Neural cell (in vitro differentiated cells): ENCODE measurements around the gene CSPG4. TPM values are rescaled to one million over a fixed set of nuclear protein-coding genes. Genes with fewer than 3 reads are reported as not detected.

Source experiments
- H2AFZ ChIP-seq: fragments of 200-600, 300-800 bp; sonication (generic), shearing (Covaris generic); 2 replicates; pipeline ENCODE4 v1.6.0; 2014; ENCODE audit warnings: low read depth, mild to moderate bottlenecking, antibody characterized with exemption, low read length, moderate library complexity
- H3F3A ChIP-seq: fragments of 200-600 bp; shearing (Covaris generic); 2 replicates; pipeline ENCODE4 v1.6.1; 2016; ENCODE audit warnings: mild to moderate bottlenecking, moderate library complexity, mixed read lengths, antibody characterized with exemption, low read length; ENCODE audit not compliant: insufficient read depth, poor library complexity, severe bottlenecking
- H3K27ac ChIP-seq: fragments of 200-600, 300-800 bp; sonication (generic), shearing (Covaris generic); 2 replicates; pipeline ENCODE4 v1.5.1; 2014; ENCODE audit warnings: mild to moderate bottlenecking, low read length, moderate library complexity
- H3K27me3 ChIP-seq: fragments of 300-800, 200-600 bp; sonication (generic), shearing (Covaris generic); 2 replicates; pipeline ENCODE4 v1.6.0; 2014; ENCODE audit warnings: mild to moderate bottlenecking, low read depth, low read length, moderate library complexity; ENCODE audit not compliant: insufficient read depth
- H3K36me3 ChIP-seq: fragments of 300-800, 200-600 bp; sonication (generic), shearing (Covaris generic); 2 replicates; pipeline ENCODE4 v1.5.1; 2014; ENCODE audit warnings: mild to moderate bottlenecking, antibody characterized with exemption, low read length, moderate library complexity; ENCODE audit not compliant: insufficient read depth
- H3K4me2 ChIP-seq: fragments of 300-800, 200-600 bp; sonication (generic), shearing (Covaris generic); 2 replicates; pipeline ENCODE4 v1.6.0; 2014; ENCODE audit warnings: mild to moderate bottlenecking, low read length
- H3K4me3 ChIP-seq: fragments of 300-800, 200-600 bp; sonication (generic), shearing (Covaris generic); 2 replicates; pipeline ENCODE4 v1.5.1; 2014; ENCODE audit warnings: mild to moderate bottlenecking, low read length, moderate library complexity
- H3K79me2 ChIP-seq: fragments of 200-600 bp; shearing (Covaris generic); replicated peaks from 2 replicates; pipeline ENCODE4 v1.6.0; 2014; ENCODE audit warnings: mild to moderate bottlenecking, low read length, moderate library complexity; ENCODE audit not compliant: insufficient read depth
- H3K9ac ChIP-seq: fragments of 300-800, 200-600 bp; sonication (generic), shearing (Covaris generic); 2 replicates; pipeline ENCODE4 v1.6.1; 2016; ENCODE audit warnings: mild to moderate bottlenecking, low read length, mixed read lengths
- H3K9me2 ChIP-seq: fragments of 200-600 bp; shearing (Covaris generic); 2 replicates; pipeline ENCODE4 v1.6.1; 2016; ENCODE audit warnings: mild to moderate bottlenecking, low read length, mixed read lengths; ENCODE audit not compliant: insufficient read depth
- H3K9me3 ChIP-seq: fragments of 200-600, 300-800 bp; sonication (generic), shearing (Covaris generic); 2 replicates; pipeline ENCODE4 v1.6.1; 2016; ENCODE audit warnings: mild to moderate bottlenecking, mixed run types, low read length, moderate library complexity, mixed read lengths
- H4K20me1 ChIP-seq: fragments of 200-600 bp; shearing (Covaris generic); 2 replicates; pipeline ENCODE4 v1.6.1; 2016; ENCODE audit warnings: mild to moderate bottlenecking, mixed run types; ENCODE audit not compliant: insufficient read depth
- CTCF ChIP-seq: fragments of 450-650 bp; IDR thresholded peaks from 2 replicates; pipeline ENCODE4 v1.5.1; 2014; ENCODE audit warnings: antibody characterized with exemption, mild to moderate bottlenecking, moderate library complexity; ENCODE audit not compliant: poor library complexity, severe bottlenecking
- EP300 ChIP-seq: fragments of 450-650 bp; conservative IDR thresholded peaks from 2 replicates; pipeline ENCODE4 v1.6.1; 2014; ENCODE audit warnings: antibody characterized with exemption, mild to moderate bottlenecking, moderate library complexity; ENCODE audit not compliant: poor library complexity, severe bottlenecking
- EZH2 ChIP-seq: fragments of 200-600, 300-800 bp; shearing (Covaris generic), sonication (generic); IDR thresholded peaks from 2 replicates; pipeline ENCODE4 v1.6.1; 2014; ENCODE audit warnings: antibody characterized with exemption, low read length, borderline replicate concordance, mild to moderate bottlenecking; ENCODE audit not compliant: insufficient read depth, poor library complexity, severe bottlenecking
- MXI1 ChIP-seq: fragments of 450-650 bp; conservative IDR thresholded peaks from 2 replicates; pipeline ENCODE4 v1.6.1; 2014; ENCODE audit warnings: antibody characterized with exemption, mild to moderate bottlenecking; ENCODE audit not compliant: poor library complexity, severe bottlenecking
- POLR2AphosphoS5 ChIP-seq: IDR thresholded peaks from 2 replicates; pipeline ENCODE4 v1.6.1; 2012
- RAD21 ChIP-seq: fragments of 450-650 bp; conservative IDR thresholded peaks from 2 replicates; pipeline ENCODE4 v1.6.1; 2014; ENCODE audit warnings: antibody characterized with exemption, mild to moderate bottlenecking, moderate library complexity
- SMC3 ChIP-seq: fragments of 450-650 bp; conservative IDR thresholded peaks from 2 replicates; pipeline ENCODE4 v1.6.1; 2014; ENCODE audit warnings: antibody characterized with exemption, mild to moderate bottlenecking, moderate library complexity; ENCODE audit not compliant: poor library complexity
- TAF1 ChIP-seq: IDR thresholded peaks from 2 replicates; pipeline ENCODE4 v1.6.1; 2012; ENCODE audit warnings: low read depth
- polyA plus RNA-seq: library from polyadenylated mRNA; depleted of rRNA; stranded (reverse); fragments of >200 nt; gene quantifications from 2 replicates; pipeline ENCODE4 v1.2.3, GENCODE V29; 2014
- TF ChIP-seq, protein P1 (sequence below): IDR thresholded peaks from 2 replicates; pipeline ENCODE4 v1.6.1; 2012; ENCODE audit warnings: borderline replicate concordance

CSPG4 gene
- polyA plus RNA-seq, 1 donor from 2014 or later, result not detected

DNA sequence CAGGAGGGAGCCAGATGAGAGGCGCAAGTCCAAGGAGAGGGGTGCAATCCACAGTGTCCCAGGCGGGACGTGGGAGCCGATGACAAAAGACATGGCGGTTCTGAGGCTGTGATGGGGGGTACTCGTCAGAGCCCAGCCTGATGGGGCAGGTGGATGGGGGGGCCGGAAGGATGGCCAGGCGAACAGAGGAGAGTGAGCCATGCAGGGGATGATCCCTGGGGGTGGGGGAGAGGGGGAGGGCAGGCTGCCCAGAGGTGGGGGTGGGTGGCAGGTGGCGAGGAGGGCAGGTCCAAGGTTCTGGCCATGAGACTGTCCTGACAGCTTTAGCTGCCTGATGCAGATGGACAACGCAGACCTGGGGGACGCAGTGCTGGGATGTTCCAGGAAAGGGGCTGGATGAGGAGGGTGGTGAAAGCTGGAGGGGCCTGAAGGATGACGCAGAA, 8.9 kb upstream of the CSPG4 start:
- peaks cover 3% of the 10 kb centered on the region for H3K27me3 ChIP-seq
- no peaks in the 10 kb centered on the region for H3K9me3 ChIP-seq
- H4K20me1 ChIP-seq, result no peaks in the 10 kb centered on the region
- no peak overlapping the region for H3K9ac ChIP-seq
- no peak overlapping the region for H3K27ac ChIP-seq
- TF ChIP-seq EP300 (no peak), TAF1 (no peak), SMC3 (no peak), RAD21 (no peak), POLR2AphosphoS5 (no peak), MXI1 (no peak), EZH2 (no peak), CTCF (no peak)
- TF ChIP-seq, protein P1, sequence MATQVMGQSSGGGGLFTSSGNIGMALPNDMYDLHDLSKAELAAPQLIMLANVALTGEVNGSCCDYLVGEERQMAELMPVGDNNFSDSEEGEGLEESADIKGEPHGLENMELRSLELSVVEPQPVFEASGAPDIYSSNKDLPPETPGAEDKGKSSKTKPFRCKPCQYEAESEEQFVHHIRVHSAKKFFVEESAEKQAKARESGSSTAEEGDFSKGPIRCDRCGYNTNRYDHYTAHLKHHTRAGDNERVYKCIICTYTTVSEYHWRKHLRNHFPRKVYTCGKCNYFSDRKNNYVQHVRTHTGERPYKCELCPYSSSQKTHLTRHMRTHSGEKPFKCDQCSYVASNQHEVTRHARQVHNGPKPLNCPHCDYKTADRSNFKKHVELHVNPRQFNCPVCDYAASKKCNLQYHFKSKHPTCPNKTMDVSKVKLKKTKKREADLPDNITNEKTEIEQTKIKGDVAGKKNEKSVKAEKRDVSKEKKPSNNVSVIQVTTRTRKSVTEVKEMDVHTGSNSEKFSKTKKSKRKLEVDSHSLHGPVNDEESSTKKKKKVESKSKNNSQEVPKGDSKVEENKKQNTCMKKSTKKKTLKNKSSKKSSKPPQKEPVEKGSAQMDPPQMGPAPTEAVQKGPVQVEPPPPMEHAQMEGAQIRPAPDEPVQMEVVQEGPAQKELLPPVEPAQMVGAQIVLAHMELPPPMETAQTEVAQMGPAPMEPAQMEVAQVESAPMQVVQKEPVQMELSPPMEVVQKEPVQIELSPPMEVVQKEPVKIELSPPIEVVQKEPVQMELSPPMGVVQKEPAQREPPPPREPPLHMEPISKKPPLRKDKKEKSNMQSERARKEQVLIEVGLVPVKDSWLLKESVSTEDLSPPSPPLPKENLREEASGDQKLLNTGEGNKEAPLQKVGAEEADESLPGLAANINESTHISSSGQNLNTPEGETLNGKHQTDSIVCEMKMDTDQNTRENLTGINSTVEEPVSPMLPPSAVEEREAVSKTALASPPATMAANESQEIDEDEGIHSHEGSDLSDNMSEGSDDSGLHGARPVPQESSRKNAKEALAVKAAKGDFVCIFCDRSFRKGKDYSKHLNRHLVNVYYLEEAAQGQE, result no peak
- H3F3A ChIP-seq, result no peaks in the 10 kb centered on the region
- no peak overlapping the region for H3K4me2 ChIP-seq
- no peak overlapping the region for H2AFZ ChIP-seq
- no peak overlapping the region for H3K4me3 ChIP-seq
- no peaks in the 10 kb centered on the region for H3K79me2 ChIP-seq
- no peaks in the 10 kb centered on the region for H3K9me2 ChIP-seq
- H3K36me3 ChIP-seq, result no peaks in the 10 kb centered on the region

- H4K20me1 ChIP-seq, result no peaks in the 10 kb centered on the region
- H2AFZ ChIP-seq, result no peak overlapping the region
- no peaks in the 10 kb centered on the region for H3K9me2 ChIP-seq
- H3K36me3 ChIP-seq, result no peaks in the 10 kb centered on the region
- TF ChIP-seq EP300 (no peak), SMC3 (no peak), TAF1 (no peak), POLR2AphosphoS5 (no peak), EZH2 (no peak), CTCF (no peak), RAD21 (no peak), MXI1 (no peak)
- TF ChIP-seq, protein P1, result no peak
- H3K9ac ChIP-seq, result no peak overlapping the region
- no peaks in the 10 kb centered on the region for H3K9me3 ChIP-seq
- no peak overlapping the region for H3K4me2 ChIP-seq
- H3K27ac ChIP-seq, result no peak overlapping the region
- H3K27me3 ChIP-seq, result peaks cover 3% of the 10 kb centered on the region
- H3F3A ChIP-seq, result no peaks in the 10 kb centered on the region
- H3K4me3 ChIP-seq, result no peak overlapping the region
- H3K79me2 ChIP-seq, result no peaks in the 10 kb centered on the region
These were observed 8.3 kb upstream of the CSPG4 start for GRCh38 chr15:75720787-75721479.
